A549 (cell line): ENCODE measurements around the gene SGPL1.

Experiments
- CHD2 ChIP-seq: fragments of 150-350 bp; IDR thresholded peaks from 2 replicates; pipeline ENCODE4 v1.6.1; 2014; ENCODE audit warnings: low read length; ENCODE audit not compliant: partially characterized antibody
- EHMT2 ChIP-seq: fragments of 200-600 bp; sonication (generic); IDR thresholded peaks from 2 replicates; pipeline ENCODE4 v1.6.1; 2016; ENCODE audit warnings: antibody characterized with exemption, low read depth, mild to moderate bottlenecking, moderate library complexity
- EP300 ChIP-seq, 2 experiments: fragments of >200 bp; sonication (Bioruptor Twin); formaldehyde crosslinking; IDR thresholded peaks; 2 replicates in 1 of 2; 3 replicates in 1 of 2; pipeline ENCODE4 v1.6.1; 2016 to 2017
- MAFK ChIP-seq: fragments of 450-650 bp; IDR thresholded peaks from 2 replicates; pipeline ENCODE4 v1.6.1; 2014; ENCODE audit not compliant: partially characterized antibody
- NR3C1 ChIP-seq: fragments of >200 bp; sonication (Bioruptor Twin); formaldehyde crosslinking; IDR thresholded peaks from 3 replicates; pipeline ENCODE4 v1.6.1; 2017
- PHF8 ChIP-seq: fragments of 200-600 bp; sonication (generic); IDR thresholded peaks from 2 replicates; pipeline ENCODE4 v1.6.1; 2016; ENCODE audit warnings: low read depth, mild to moderate bottlenecking, antibody characterized with exemption, moderate library complexity, borderline replicate concordance
- POLR2A ChIP-seq: IDR thresholded peaks from 2 replicates; pipeline ENCODE4 v1.6.1; 2012; ENCODE audit warnings: mild to moderate bottlenecking, low read length
- RAD21 ChIP-seq, 2 experiments: fragments of >200 bp in 1 of 2; sonication (Bioruptor Twin) in 1 of 2; formaldehyde crosslinking in 1 of 2; IDR thresholded peaks in 1 of 2; conservative IDR thresholded peaks in 1 of 2; 2 replicates in 1 of 2; 3 replicates in 1 of 2; pipeline ENCODE4 v1.6.1; 2012 to 2018; ENCODE audit warnings: inconsistent platforms in 1 of 2
- SREBF2 ChIP-seq: fragments of 450-650 bp; IDR thresholded peaks from 2 replicates; pipeline ENCODE4 v1.6.1; 2014; ENCODE audit warnings: mild to moderate bottlenecking, moderate library complexity
- TP53 ChIP-seq: fragments of 250-450 bp; sonication (Bioruptor Pico); IDR thresholded peaks from 2 replicates; pipeline ENCODE4 v1.5.0; 2021; ENCODE audit warnings: mild to moderate bottlenecking, moderate library complexity
- USF2 ChIP-seq: fragments of 450-650 bp; IDR thresholded peaks from 2 replicates; pipeline ENCODE4 v1.6.1; 2014; ENCODE audit warnings: antibody characterized with exemption
- ZFP36 ChIP-seq: fragments of 450-650 bp; IDR thresholded peaks from 2 replicates; pipeline ENCODE4 v1.6.1; 2014; ENCODE audit warnings: borderline replicate concordance; ENCODE audit not compliant: partially characterized antibody
- TF ChIP-seq, protein P1 (sequence below): fragments of >200 bp; sonication (Bioruptor Twin); formaldehyde crosslinking; IDR thresholded peaks from 3 replicates; pipeline ENCODE4 v1.5.1; 2016

GRCh38 chr10:70779088-70779487 is 36.7 kb upstream of the SGPL1 start:
- TF ChIP-seq, protein P1, sequence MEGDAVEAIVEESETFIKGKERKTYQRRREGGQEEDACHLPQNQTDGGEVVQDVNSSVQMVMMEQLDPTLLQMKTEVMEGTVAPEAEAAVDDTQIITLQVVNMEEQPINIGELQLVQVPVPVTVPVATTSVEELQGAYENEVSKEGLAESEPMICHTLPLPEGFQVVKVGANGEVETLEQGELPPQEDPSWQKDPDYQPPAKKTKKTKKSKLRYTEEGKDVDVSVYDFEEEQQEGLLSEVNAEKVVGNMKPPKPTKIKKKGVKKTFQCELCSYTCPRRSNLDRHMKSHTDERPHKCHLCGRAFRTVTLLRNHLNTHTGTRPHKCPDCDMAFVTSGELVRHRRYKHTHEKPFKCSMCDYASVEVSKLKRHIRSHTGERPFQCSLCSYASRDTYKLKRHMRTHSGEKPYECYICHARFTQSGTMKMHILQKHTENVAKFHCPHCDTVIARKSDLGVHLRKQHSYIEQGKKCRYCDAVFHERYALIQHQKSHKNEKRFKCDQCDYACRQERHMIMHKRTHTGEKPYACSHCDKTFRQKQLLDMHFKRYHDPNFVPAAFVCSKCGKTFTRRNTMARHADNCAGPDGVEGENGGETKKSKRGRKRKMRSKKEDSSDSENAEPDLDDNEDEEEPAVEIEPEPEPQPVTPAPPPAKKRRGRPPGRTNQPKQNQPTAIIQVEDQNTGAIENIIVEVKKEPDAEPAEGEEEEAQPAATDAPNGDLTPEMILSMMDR, result no peak
- TF ChIP-seq PHF8 (no peak), TP53 (no peak), MAFK (no peak), POLR2A (no peak), SREBF2 (no peak), USF2 (0 out of 2 replicates have a peak, but pooled peaks have one; percentile 6), EHMT2 (no peak), NR3C1 (no peak), ZFP36 (no peak), CHD2 (no peak), RAD21 (conservative IDR thresholded peaks at IDR 0.05 in 1 of 2, IDR thresholded peaks at IDR 0.05 in 1 of 2) (no peak), EP300 (IDR thresholded peaks at IDR 0.05) (no peak)
